WERI-Rb-1 (cell line): ENCODE results near the gene KANSL1.
"Not testable (repeated sequence)": the region's sequence is repeated elsewhere in the genome, so short reads cannot be mapped to it uniquely, and the experiment has no call there.

Source experiments
- DNase-seq: peaks from one replicate; pipeline ENCODE4 v3.0.0-alpha.2; 2020
- H3K27ac ChIP-seq: fragments of 250-450 bp; sonication (Bioruptor Pico); 2 replicates; pipeline ENCODE4 v1.5.1; 2020; ENCODE audit warnings: mild to moderate bottlenecking, moderate library complexity
- H3K27me3 ChIP-seq: fragments of 250-450 bp; sonication (Bioruptor Pico); 2 replicates; pipeline ENCODE4 v1.5.1; 2021; ENCODE audit warnings: mild to moderate bottlenecking, low read depth, moderate library complexity; ENCODE audit not compliant: insufficient read depth, severe bottlenecking
- H3K36me3 ChIP-seq: fragments of 250-450 bp; sonication (Bioruptor Pico); 2 replicates; pipeline ENCODE4 v1.5.1; 2020; ENCODE audit warnings: mild to moderate bottlenecking, moderate library complexity
- H3K4me3 ChIP-seq: 2 replicates; pipeline ENCODE4 v1.5.1; 2011; ENCODE audit warnings: low read depth, mild to moderate bottlenecking, control low read depth, low read length
- H3K9me3 ChIP-seq: fragments of 250-450 bp; sonication (Bioruptor Pico); 2 replicates; pipeline ENCODE4 v1.5.1; 2021; ENCODE audit warnings: mild to moderate bottlenecking, moderate library complexity; ENCODE audit not compliant: severe bottlenecking
- CTCF ChIP-seq: IDR thresholded peaks from 2 replicates; pipeline ENCODE4 v1.5.1; 2011; ENCODE audit warnings: low read depth, mild to moderate bottlenecking, control low read depth, inconsistent platforms, low read length

Gene KANSL1

DNA sequence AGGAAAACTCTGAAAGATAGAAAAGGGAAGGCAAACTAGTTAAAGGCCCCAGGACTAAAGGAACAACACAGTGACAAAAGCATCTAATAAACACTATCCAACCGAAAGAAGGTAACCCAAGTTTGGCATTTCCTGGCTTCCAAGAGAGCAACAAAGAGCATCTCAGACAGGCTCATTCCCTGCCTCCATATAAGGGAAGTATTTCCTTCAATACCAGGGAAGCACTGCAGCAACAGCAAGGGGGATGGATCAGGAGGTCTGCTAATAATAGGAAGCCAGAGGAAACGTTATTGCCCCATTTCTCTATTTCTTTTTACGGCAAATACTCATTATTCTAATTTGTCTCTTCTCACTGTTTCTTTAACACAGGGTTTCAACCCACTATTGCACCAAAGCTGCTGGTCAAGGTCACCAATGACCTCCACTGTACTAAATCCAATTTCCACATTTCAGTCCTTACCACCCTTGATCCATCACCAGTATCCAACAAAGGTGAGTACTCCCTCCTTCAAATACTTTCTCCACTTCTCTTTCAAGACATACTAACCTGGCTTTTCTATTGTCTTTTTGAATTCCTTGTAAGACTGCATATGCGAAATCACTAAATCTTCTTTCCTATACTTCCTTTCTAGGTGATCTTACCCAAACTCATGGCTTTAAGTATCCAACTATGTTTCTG lies 86.1 kb downstream of the KANSL1 start:
- DNase-seq = no peak
- no peaks in the 10 kb centered on the region for H3K9me3 ChIP-seq
- no peak for TF ChIP-seq CTCF
- H3K27ac ChIP-seq = no peak overlapping the region
- H3K4me3 ChIP-seq = no peak overlapping the region
- no peaks in the 10 kb centered on the region for H3K27me3 ChIP-seq
- peaks cover 7% of the 10 kb centered on the region for H3K36me3 ChIP-seq

GRCh38 chr17:46102806-46103205 lies 90.4 kb downstream of the KANSL1 start:
- not testable (repeated sequence) for H3K9me3 ChIP-seq, H3K36me3 ChIP-seq, H3K4me3 ChIP-seq, H3K27ac ChIP-seq, H3K27me3 ChIP-seq, DNase-seq

- DNase-seq, H3K27ac ChIP-seq, H3K4me3 ChIP-seq, H3K27me3 ChIP-seq, H3K9me3 ChIP-seq, H3K36me3 ChIP-seq: not testable (repeated sequence)
These were observed 91.2 kb downstream of the KANSL1 start for GRCh38 chr17:46101785-46102617.

DNA sequence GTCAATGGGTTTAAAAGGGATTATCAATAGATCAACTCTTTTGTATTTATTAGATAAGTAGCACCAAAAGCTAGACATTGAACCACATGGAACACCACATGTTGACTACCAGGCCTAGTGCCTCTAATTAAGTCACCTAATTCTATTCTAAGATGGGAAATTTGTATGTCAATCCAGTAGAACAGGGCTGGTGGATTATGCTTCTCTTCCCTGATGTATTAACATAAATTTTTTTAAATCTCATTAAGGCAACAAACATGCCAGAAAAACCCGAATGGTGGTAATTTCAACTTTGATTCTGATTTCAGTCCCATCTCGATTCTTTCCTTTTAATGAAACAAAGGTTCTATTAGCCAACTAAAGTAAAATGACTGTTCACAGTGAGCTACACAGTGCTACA lies 92.6 kb downstream of the KANSL1 start:
- H3K4me3 ChIP-seq = no peak overlapping the region
- H3K27ac ChIP-seq = peak overlapping the region; percentile 58

GRCh38 chr17:46099865-46100264 lies 93.4 kb downstream of the KANSL1 start:
- Histone ChIP-seq H3K36me3 (no peaks in the 10 kb centered on the region; the same call in none of the 2 replicates), H3K4me3 (no peak overlapping the region), H3K27ac (no peak overlapping the region), H3K27me3 (no peaks in the 10 kb centered on the region), H3K9me3 (no peaks in the 10 kb centered on the region)
- no peak for TF ChIP-seq CTCF
- DNase-seq = no peak

More for the DNA sequence above, 92.6 kb downstream of the KANSL1 start:
- no peaks in the 10 kb centered on the region for H3K9me3 ChIP-seq
- DNase-seq = no peak
- TF ChIP-seq CTCF = no peak
- no peaks in the 10 kb centered on the region for H3K27me3 ChIP-seq
- H3K36me3 ChIP-seq = no peaks in the 10 kb centered on the region; the same call in none of the 2 replicates

DNA sequence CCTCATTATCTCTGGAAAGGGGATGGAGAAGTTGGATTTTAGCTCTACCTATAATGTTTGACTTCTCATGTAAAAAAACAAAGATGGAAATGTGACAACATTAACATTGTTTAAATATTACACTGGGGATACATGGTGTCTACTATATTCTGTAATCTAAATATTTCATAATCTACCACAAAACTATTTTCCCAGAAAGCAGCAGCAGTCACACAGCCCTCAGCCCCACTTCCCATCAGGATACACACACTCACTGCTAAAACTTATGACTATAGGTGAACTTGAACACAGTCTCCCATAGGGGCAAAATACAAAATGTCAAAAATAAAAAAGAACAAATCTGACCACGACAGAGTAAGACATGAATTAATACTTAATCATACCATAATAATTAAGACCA lies 95.7 kb downstream of the KANSL1 start:
- TF ChIP-seq CTCF = no peak
- Histone ChIP-seq H3K27me3 (no peaks in the 10 kb centered on the region), H3K27ac (no peak overlapping the region), H3K4me3 (no peak overlapping the region), H3K9me3 (no peaks in the 10 kb centered on the region), H3K36me3 (peaks cover 13% of the 10 kb centered on the region)
- DNase-seq = no peak
